K562 (cell line): Measurements from ENCODE around the gene FANK1.

Source experiments
- ETV1 ChIP-seq: fragments of 450-650 bp; conservative IDR thresholded peaks from 2 replicates; pipeline ENCODE4 v1.6.1; 2016; ENCODE audit warnings: missing genetic modification characterization, control low read depth, low read depth, missing compliant biosample characterization
- HDAC6 ChIP-seq: IDR thresholded peaks from 2 replicates; pipeline ENCODE4 v1.6.1; 2012; ENCODE audit warnings: low read depth, mild to moderate bottlenecking, control low read depth, inconsistent platforms, low read length, moderate library complexity
- JUNB ChIP-seq: fragments of 450-650 bp; formaldehyde crosslinking; conservative IDR thresholded peaks from 2 replicates; pipeline ENCODE4 v1.4.0; 2020; ENCODE audit warnings: mild to moderate bottlenecking
- MXI1 ChIP-seq: IDR thresholded peaks from 2 replicates; pipeline ENCODE4 v1.6.1; 2011; ENCODE audit warnings: low read depth, mild to moderate bottlenecking, improper control_type of control experiment, low read length
- NCOA1 ChIP-seq: fragments of 450-650 bp; IDR thresholded peaks from 2 replicates; pipeline ENCODE4 v1.6.1; 2016; ENCODE audit warnings: low read depth
- POLR2A ChIP-seq: fragments of 450-650 bp; conservative IDR thresholded peaks from 2 replicates; pipeline ENCODE4 v1.6.1; 2016
- RFX5 ChIP-seq: IDR thresholded peaks from 2 replicates; pipeline ENCODE4 v1.6.1; 2011; ENCODE audit warnings: low read depth, mild to moderate bottlenecking, improper control_type of control experiment, low read length
- TCF7L2 ChIP-seq: fragments of 150-350 bp; IDR thresholded peaks from 2 replicates; pipeline ENCODE4 v1.6.1; 2016; ENCODE audit warnings: low read depth, mild to moderate bottlenecking, low read length, moderate library complexity
- U2AF2 ChIP-seq: fragments of 200-400 bp; formaldehyde crosslinking; optimal IDR thresholded peaks from 2 replicates; pipeline ENCODE3; 2017; ENCODE audit warnings: low read depth, mild to moderate bottlenecking, low read length
- ZNF277 ChIP-seq: fragments of 250-450 bp; sonication (Bioruptor Pico); IDR thresholded peaks from 2 replicates; pipeline ENCODE4 v1.8.0; 2022; ENCODE audit warnings: inconsistent platforms, mild to moderate bottlenecking, moderate library complexity, borderline replicate concordance
- TF ChIP-seq, protein P1 (sequence below): IDR thresholded peaks from 2 replicates; pipeline ENCODE4 v1.6.1; 2011; ENCODE audit not compliant: insufficient read length; ENCODE audit errors: extremely low read depth
- TF ChIP-seq, protein P2 (sequence below), 3 experiments: IDR thresholded peaks in 2 of 3; conservative IDR thresholded peaks in 1 of 3; 2 replicates each; pipeline ENCODE4 v1.5.1; 2011 to 2012; ENCODE audit warnings: low read length in 3 of 3, mild to moderate bottlenecking in 3 of 3, control low read depth in 2 of 3, improper control_type of control experiment in 1 of 3, inconsistent platforms in 1 of 3, low read depth in 1 of 3, mixed read lengths in 1 of 3, moderate library complexity in 1 of 3; ENCODE audit not compliant: insufficient read depth in 2 of 3
- TF ChIP-seq, protein P3 (sequence below): fragments of 450-650 bp; IDR thresholded peaks from 2 replicates; pipeline ENCODE4 v1.6.1; 2017; ENCODE audit warnings: antibody characterized with exemption, mild to moderate bottlenecking

- TF ChIP-seq POLR2A (no peak), TCF7L2 (no peak), ZNF277 (CRISPR knock-in tag) (no peak), RFX5 (no peak), NCOA1 (no peak), ETV1 (tag) (no peak), MXI1 (no peak), HDAC6 (no peak), JUNB (CRISPR knock-in tag) (no peak), U2AF2 (no peak)
- TF ChIP-seq, protein P1, sequence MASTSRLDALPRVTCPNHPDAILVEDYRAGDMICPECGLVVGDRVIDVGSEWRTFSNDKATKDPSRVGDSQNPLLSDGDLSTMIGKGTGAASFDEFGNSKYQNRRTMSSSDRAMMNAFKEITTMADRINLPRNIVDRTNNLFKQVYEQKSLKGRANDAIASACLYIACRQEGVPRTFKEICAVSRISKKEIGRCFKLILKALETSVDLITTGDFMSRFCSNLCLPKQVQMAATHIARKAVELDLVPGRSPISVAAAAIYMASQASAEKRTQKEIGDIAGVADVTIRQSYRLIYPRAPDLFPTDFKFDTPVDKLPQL: no peak
- TF ChIP-seq, protein P2, sequence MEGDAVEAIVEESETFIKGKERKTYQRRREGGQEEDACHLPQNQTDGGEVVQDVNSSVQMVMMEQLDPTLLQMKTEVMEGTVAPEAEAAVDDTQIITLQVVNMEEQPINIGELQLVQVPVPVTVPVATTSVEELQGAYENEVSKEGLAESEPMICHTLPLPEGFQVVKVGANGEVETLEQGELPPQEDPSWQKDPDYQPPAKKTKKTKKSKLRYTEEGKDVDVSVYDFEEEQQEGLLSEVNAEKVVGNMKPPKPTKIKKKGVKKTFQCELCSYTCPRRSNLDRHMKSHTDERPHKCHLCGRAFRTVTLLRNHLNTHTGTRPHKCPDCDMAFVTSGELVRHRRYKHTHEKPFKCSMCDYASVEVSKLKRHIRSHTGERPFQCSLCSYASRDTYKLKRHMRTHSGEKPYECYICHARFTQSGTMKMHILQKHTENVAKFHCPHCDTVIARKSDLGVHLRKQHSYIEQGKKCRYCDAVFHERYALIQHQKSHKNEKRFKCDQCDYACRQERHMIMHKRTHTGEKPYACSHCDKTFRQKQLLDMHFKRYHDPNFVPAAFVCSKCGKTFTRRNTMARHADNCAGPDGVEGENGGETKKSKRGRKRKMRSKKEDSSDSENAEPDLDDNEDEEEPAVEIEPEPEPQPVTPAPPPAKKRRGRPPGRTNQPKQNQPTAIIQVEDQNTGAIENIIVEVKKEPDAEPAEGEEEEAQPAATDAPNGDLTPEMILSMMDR (IDR thresholded peaks at IDR 0.05 in 2 of 3, conservative IDR thresholded peaks at IDR 0.05 in 1 of 3; ENCODE audit: insufficient read depth in 2 of 3, low read depth in 1 of 3, low read length in 3 of 3): no peak
- TF ChIP-seq, protein P3, sequence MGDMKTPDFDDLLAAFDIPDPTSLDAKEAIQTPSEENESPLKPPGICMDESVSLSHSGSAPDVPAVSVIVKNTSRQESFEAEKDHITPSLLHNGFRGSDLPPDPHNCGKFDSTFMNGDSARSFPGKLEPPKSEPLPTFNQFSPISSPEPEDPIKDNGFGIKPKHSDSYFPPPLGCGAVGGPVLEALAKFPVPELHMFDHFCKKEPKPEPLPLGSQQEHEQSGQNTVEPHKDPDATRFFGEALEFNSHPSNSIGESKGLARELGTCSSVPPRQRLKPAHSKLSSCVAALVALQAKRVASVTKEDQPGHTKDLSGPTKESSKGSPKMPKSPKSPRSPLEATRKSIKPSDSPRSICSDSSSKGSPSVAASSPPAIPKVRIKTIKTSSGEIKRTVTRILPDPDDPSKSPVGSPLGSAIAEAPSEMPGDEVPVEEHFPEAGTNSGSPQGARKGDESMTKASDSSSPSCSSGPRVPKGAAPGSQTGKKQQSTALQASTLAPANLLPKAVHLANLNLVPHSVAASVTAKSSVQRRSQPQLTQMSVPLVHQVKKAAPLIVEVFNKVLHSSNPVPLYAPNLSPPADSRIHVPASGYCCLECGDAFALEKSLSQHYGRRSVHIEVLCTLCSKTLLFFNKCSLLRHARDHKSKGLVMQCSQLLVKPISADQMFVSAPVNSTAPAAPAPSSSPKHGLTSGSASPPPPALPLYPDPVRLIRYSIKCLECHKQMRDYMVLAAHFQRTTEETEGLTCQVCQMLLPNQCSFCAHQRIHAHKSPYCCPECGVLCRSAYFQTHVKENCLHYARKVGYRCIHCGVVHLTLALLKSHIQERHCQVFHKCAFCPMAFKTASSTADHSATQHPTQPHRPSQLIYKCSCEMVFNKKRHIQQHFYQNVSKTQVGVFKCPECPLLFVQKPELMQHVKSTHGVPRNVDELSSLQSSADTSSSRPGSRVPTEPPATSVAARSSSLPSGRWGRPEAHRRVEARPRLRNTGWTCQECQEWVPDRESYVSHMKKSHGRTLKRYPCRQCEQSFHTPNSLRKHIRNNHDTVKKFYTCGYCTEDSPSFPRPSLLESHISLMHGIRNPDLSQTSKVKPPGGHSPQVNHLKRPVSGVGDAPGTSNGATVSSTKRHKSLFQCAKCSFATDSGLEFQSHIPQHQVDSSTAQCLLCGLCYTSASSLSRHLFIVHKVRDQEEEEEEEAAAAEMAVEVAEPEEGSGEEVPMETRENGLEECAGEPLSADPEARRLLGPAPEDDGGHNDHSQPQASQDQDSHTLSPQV: no peak
Observed at GRCh38 chr10:126036515-126036914, 140.2 kb downstream of the FANK1 start.
